ENCODE results near the gene GNAO1.

GNAO1 gene

GRCh38 chr16:56303880-56304279 lies 112.6 kb downstream of the GNAO1 start:
- Histone ChIP-seq H3K27ac (ENCODE audit: extremely low read depth, low read depth, low read length) (no peak overlapping the region), H3K4me1 (ENCODE audit: control insufficient read depth, insufficient read depth, low read length) (no peaks in the 10 kb centered on the region), H3K4me3 (ENCODE audit: low read depth, low read length) (no peak overlapping the region), H3K36me3 (ENCODE audit: control insufficient read depth in 2 of 2, insufficient read depth in 1 of 2, low read length in 2 of 2) (no peaks in the 10 kb centered on the region), H3K9me3 (ENCODE audit: control insufficient read depth, insufficient read depth, low read depth, low read length) (no peaks in the 10 kb centered on the region)
- TF ChIP-seq ZNF777 (tag by site-specific recombination; IDR thresholded peaks at IDR 0.05; ENCODE audit: borderline replicate concordance) (no peak), ZNF169 (tag by site-specific recombination; IDR thresholded peaks at IDR 0.05) (no peak), ZNF26 (tag by site-specific recombination; IDR thresholded peaks at IDR 0.05) (no peak), ZNF610 (tag by site-specific recombination; IDR thresholded peaks at IDR 0.05; ENCODE audit: borderline replicate concordance) (no peak), ZNF324 (tag by site-specific recombination; IDR thresholded peaks at IDR 0.05) (no peak), ZNF184 (tag by site-specific recombination; IDR thresholded peaks at IDR 0.05) (no peak), ZNF677 (tag by site-specific recombination; IDR thresholded peaks at IDR 0.05) (no peak), ZFP69B (tag by site-specific recombination; IDR thresholded peaks at IDR 0.05) (no peak), MEIS1 (CRISPR knock-in tag; IDR thresholded peaks at IDR 0.05; ENCODE audit: borderline replicate concordance) (no peak), ZNF37A (tag by site-specific recombination; IDR thresholded peaks at IDR 0.05) (no peak), KLF1 (tag by site-specific recombination; IDR thresholded peaks at IDR 0.05) (no peak), KLF8 (tag by site-specific recombination; IDR thresholded peaks at IDR 0.05) (no peak), ZBTB44 (tag by site-specific recombination; IDR thresholded peaks at IDR 0.05) (no peak), PRDM1 (tag by site-specific recombination; IDR thresholded peaks at IDR 0.05) (no peak), ZNF280D (tag by site-specific recombination; IDR thresholded peaks at IDR 0.05) (no peak), PATZ1 (tag by site-specific recombination; IDR thresholded peaks at IDR 0.05) (no peak), ZNF654 (tag by site-specific recombination; IDR thresholded peaks at IDR 0.05; ENCODE audit: low read depth) (no peak), KLF7 (tag by site-specific recombination; IDR thresholded peaks at IDR 0.05; ENCODE audit: borderline replicate concordance) (no peak), PBX3 (CRISPR knock-in tag; IDR thresholded peaks at IDR 0.05) (no peak), ZNF266 (tag by site-specific recombination; IDR thresholded peaks at IDR 0.05; ENCODE audit: low read depth) (no peak)
- ChIA-PET POLR2A (no interaction called here), CTCF (interaction anchor here (3.1 kb wide), 1 partner anchor 14 kb away, joined by 17 read pairs; no protein-coding TSS in a partner anchor)

All from HEK293 (cell line).